ENCODE results near the gene CFD. TPM values are rescaled to one million over a fixed set of nuclear protein-coding genes. Genes with fewer than 3 reads are reported as not detected.

The CFD gene
- total and polyA plus RNA-seq, 2 experiments from 2014 or later = 0.90 to 4.7 TPM

DNA sequence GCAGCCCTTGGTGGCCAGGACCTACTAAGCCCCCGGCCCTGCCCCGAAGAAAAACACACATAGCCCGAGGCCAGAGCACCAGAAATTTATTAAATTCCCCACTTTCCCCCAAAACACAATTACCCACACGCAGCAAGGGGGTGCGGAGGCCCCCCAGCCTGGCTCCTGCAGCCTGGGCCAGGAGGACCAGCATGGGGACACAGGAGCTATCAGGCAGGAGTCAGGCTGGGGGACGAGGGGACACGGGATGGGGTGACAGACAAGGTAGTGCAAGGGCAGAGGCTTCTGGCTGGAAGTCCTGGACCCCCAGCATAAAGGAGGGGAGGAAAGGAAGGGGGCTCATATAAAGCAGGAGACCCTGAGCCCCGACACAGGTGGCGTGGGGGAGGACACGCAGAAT, 37.0 kb downstream of the CFD start (continued):
- TF ChIP-seq, protein P1, sequence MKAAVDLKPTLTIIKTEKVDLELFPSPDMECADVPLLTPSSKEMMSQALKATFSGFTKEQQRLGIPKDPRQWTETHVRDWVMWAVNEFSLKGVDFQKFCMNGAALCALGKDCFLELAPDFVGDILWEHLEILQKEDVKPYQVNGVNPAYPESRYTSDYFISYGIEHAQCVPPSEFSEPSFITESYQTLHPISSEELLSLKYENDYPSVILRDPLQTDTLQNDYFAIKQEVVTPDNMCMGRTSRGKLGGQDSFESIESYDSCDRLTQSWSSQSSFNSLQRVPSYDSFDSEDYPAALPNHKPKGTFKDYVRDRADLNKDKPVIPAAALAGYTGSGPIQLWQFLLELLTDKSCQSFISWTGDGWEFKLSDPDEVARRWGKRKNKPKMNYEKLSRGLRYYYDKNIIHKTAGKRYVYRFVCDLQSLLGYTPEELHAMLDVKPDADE (IDR thresholded peaks at IDR 0.05) = no peak
- TF ChIP-seq ZNF331 (CRISPR knock-in tag; IDR thresholded peaks at IDR 0.05; ENCODE audit: low read depth) = no peak
- TF ChIP-seq, protein P2, sequence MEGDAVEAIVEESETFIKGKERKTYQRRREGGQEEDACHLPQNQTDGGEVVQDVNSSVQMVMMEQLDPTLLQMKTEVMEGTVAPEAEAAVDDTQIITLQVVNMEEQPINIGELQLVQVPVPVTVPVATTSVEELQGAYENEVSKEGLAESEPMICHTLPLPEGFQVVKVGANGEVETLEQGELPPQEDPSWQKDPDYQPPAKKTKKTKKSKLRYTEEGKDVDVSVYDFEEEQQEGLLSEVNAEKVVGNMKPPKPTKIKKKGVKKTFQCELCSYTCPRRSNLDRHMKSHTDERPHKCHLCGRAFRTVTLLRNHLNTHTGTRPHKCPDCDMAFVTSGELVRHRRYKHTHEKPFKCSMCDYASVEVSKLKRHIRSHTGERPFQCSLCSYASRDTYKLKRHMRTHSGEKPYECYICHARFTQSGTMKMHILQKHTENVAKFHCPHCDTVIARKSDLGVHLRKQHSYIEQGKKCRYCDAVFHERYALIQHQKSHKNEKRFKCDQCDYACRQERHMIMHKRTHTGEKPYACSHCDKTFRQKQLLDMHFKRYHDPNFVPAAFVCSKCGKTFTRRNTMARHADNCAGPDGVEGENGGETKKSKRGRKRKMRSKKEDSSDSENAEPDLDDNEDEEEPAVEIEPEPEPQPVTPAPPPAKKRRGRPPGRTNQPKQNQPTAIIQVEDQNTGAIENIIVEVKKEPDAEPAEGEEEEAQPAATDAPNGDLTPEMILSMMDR (conservative IDR thresholded peaks at IDR 0.05; ENCODE audit: low read depth in 2 of 2) = no peak
- TF ChIP-seq EZH2 (IDR thresholded peaks at IDR 0.05; ENCODE audit: low read depth, unreplicated experiment) = no peak
- no peak for TF ChIP-seq EZH2phosphoT487 (IDR thresholded peaks at IDR 0.05; ENCODE audit: unreplicated experiment)
- no peak for TF ChIP-seq NANOG (IDR thresholded peaks at IDR 0.05; ENCODE audit: borderline replicate concordance)
- no peak for TF ChIP-seq CREB1 (CRISPR knock-in tag; IDR thresholded peaks at IDR 0.05; ENCODE audit: low read depth)

- Histone ChIP-seq H3K9me2 (ENCODE audit: insufficient read depth) (no peaks in the 10 kb centered on the region), H2AFZ (no peak overlapping the region), H3K27me3 (ENCODE audit: insufficient read depth) (no peaks in the 10 kb centered on the region), H3K79me2 (replicated peaks; ENCODE audit: insufficient read depth) (no peaks in the 10 kb centered on the region; the same call in 1 of the 2 replicates), H3K27ac (ENCODE audit: low read depth) (no peak overlapping the region), H3K36me3 (ENCODE audit: insufficient read depth) (no peaks in the 10 kb centered on the region), H4K20me1 (replicated peaks; ENCODE audit: insufficient read depth) (peaks cover 2% of the 10 kb centered on the region; the same call in 1 of the 2 replicates), H3F3A (replicated peaks; ENCODE audit: low read depth) (peaks cover 3% of the 10 kb centered on the region), H3K4me1 (ENCODE audit: insufficient read depth) (peaks cover 3% of the 10 kb centered on the region; the same call in 1 of the 2 replicates), H3K4me3 (no peak overlapping the region), H3K4me2 (no peak overlapping the region)
- H3K9me3 Mint-ChIP-seq = peaks cover 3% of the 10 kb centered on the region; the same call in 1 of the 3 replicates
- H3K36me3 Mint-ChIP-seq (ENCODE audit: low read depth) = peaks cover 15% of the 10 kb centered on the region
- H3K4me1 Mint-ChIP-seq = peaks cover 5% of the 10 kb centered on the region
- H3K4me3 Mint-ChIP-seq = no peak overlapping the region
- DNase-seq (ENCODE audit: low spot score) = no peak
- peaks cover 19% of the 10 kb centered on the region for H3K27me3 Mint-ChIP-seq (ENCODE audit: insufficient read depth, low read depth, poor library complexity)
- H3K27ac Mint-ChIP-seq = no peak overlapping the region
- ATAC-seq = no peak
- TF ChIP-seq, protein P2 (conservative IDR thresholded peaks at IDR 0.05; ENCODE audit: low read depth in 2 of 2) = no peak
- TF ChIP-seq, protein P1 (IDR thresholded peaks at IDR 0.05) = no peak
- no peak for TF ChIP-seq ZNF114 (CRISPR knock-in tag; IDR thresholded peaks at IDR 0.05)
- no peak for TF ChIP-seq POLR2AphosphoS5 (IDR thresholded peaks at IDR 0.05; ENCODE audit: low read depth)
- TF ChIP-seq ZNF462 (CRISPR knock-in tag; IDR thresholded peaks at IDR 0.05) = no peak
Observed at GRCh38 chr19:896999-897398, 37.5 kb downstream of the CFD start.

Measured in GM23338 (cell line).